ENCODE measurements around the gene APOBEC3F.

DNA sequence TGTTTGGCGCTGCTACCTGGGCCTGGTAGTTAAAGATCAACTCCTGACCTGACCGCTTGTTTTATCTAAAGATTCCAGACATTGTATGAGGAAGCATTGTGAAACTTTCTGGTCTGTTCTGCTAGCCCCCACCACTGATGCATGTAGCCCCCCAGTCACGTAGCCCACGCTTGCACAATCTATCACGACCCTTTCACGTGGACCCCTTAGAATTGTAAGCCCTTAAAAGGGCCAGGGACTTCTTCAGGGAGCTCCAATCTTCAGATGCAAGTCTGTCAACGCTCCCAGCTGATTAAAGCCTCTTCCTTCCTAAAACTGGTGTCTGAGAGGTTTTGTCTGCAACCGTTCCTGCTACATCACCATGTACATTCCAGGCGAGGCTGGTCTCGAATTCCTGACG, 15.0 kb downstream of the APOBEC3F start:
- TF ChIP-seq, protein P1, sequence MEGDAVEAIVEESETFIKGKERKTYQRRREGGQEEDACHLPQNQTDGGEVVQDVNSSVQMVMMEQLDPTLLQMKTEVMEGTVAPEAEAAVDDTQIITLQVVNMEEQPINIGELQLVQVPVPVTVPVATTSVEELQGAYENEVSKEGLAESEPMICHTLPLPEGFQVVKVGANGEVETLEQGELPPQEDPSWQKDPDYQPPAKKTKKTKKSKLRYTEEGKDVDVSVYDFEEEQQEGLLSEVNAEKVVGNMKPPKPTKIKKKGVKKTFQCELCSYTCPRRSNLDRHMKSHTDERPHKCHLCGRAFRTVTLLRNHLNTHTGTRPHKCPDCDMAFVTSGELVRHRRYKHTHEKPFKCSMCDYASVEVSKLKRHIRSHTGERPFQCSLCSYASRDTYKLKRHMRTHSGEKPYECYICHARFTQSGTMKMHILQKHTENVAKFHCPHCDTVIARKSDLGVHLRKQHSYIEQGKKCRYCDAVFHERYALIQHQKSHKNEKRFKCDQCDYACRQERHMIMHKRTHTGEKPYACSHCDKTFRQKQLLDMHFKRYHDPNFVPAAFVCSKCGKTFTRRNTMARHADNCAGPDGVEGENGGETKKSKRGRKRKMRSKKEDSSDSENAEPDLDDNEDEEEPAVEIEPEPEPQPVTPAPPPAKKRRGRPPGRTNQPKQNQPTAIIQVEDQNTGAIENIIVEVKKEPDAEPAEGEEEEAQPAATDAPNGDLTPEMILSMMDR (conservative IDR thresholded peaks at IDR 0.05), result no peak
- TF ChIP-seq ZFX (IDR thresholded peaks at IDR 0.05), result no peak

All from C4-2B (cell line).